HG03521 (cell line): Measurements from ENCODE around the gene CLDND2.

Experiments
- ATAC-seq: cut with Tn5 transposase; IDR thresholded peaks from one replicate; pipeline ENCODE4 v1.9.1; 2021; ENCODE audit warnings: mild to moderate bottlenecking, moderate library complexity; ENCODE audit not compliant: unreplicated experiment

CLDND2 gene

DNA sequence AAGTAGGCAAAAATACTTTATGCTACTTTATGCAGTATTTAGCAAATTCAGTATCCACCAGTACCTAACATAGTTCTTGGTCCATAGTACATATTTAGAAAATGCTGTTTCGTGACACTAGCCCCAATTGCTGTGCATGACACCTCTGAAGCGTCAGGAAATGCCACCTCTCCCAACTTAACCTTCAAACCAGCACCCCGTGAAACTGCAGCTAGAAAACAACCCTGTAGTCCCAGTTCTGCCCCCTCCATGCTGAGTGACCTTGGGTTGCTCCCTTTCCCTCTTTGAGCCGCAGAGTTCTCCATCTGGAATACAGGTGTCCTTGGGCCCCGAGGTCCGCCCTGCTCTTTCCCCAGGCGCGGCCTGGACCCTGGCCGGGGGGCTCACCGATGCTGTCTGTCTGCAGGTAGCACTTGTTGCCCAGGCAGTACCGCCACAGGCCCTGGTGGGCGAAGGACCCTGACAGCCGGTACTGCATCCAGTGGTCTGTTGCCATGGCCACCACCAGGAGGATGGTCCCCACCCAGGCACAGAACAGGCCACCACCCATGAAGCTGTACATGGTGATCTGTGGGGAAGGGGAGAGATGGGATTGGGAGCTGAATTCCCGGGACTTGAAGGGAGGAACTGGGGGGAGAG, 18.2 kb upstream of the CLDND2 start:
- ATAC-seq, result no peak

- no peak for ATAC-seq
These were observed 13.2 kb upstream of the CLDND2 start for GRCh38 chr19:51382004-51382403.

GRCh38 chr19:51380379-51380778, 11.6 kb upstream of the CLDND2 start:
- no peak for ATAC-seq

DNA sequence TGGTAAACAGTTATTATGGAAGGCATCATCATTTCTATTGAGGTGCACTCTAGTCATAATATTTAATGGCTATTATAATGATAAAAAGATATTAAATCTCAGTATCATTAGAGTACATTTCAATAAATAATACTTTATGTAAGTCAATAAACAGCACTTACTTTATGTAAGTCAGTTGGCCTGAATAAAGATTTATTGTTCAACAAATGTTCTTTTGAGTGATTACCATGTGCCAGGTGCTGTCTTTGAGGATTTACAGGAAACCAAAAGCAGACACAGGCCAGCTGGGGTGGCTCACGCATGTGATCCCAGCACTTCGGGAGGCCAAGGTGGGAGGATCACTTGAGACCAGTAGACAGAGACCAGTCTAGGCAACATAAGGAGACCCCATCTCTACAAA, 8.6 kb upstream of the CLDND2 start:
- no peak for ATAC-seq

GRCh38 chr19:51375504-51376221, 6.9 kb upstream of the CLDND2 start:
- no peak for ATAC-seq

DNA sequence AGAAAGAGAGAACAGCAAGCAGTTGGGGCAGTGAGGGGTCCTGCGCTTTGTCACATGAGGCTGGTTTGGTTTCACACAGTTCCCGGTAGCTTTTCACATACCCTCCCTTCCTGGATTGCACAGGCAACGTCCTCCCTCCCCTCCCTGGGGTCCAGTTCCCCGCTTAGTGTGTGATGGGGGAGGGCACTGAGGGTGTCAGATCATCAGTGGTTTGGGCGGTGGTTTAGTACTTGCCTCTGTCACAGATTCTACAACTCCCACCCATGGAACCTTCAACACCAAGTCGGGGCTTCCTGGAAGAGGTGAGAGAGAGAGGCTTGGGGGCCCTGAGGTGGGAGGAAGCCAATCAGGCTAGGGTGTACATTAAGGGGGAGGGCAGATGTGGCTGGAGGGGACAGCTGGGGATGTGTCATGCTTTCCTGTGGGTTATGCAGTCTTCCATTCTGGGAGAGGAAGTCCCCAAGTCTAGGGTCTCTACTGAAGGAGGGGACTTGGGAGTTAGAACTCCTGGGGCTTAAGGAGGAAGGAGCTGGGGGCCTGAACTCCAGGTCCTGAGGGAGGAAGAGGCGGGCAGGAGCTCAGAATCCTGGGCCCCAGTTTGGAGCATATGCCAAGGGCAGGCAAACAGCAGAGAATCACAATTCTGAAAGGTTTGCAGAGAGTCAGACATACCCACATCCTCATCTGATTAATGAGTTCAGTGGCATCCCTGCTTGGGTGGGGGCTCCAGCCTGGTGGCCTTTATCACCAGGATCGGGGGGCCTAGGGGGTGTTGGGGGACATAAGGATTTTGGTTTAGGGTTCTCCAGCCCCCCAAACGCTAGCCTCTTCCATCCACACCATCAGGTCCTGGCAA, 4.1 kb upstream of the CLDND2 start, which contains the start of gene NKG7:
NKG7 (minus strand) TSS at position 6 of the 856 bp plus-strand sequence. CDS start 119 bp downstream, outside the sequence.
- no peak for ATAC-seq

DNA sequence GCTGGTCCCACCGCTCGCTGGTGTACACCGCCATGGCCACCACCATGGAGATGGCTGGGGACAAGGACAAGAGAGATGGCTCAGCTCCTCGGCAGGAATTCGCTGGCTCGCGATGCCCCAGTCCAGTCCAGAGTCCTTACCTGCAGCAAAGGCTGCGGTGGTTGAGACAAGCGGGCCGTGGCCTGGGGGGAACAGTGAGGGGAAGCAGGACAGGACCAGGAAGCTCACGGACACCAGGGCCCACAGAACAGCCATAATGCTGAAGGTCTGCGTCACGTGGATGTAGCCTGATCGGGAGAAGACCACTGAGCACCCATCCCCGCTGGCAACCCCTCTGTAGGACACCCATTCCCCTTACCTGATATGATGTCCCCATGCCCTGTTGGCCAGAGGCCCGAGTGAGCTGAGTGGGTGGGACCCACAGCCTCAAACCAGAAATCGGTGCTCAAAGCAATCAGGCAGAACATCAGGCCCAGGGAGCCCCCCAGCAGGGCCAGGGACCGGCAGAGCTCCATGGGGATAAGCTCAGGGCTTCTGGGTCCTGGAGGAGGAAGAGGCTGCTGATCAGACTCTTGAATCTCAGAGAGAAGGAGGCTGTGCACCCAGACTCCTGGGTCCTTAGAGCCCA, 3.3 kb upstream of the CLDND2 start:
- no peak for ATAC-seq

DNA sequence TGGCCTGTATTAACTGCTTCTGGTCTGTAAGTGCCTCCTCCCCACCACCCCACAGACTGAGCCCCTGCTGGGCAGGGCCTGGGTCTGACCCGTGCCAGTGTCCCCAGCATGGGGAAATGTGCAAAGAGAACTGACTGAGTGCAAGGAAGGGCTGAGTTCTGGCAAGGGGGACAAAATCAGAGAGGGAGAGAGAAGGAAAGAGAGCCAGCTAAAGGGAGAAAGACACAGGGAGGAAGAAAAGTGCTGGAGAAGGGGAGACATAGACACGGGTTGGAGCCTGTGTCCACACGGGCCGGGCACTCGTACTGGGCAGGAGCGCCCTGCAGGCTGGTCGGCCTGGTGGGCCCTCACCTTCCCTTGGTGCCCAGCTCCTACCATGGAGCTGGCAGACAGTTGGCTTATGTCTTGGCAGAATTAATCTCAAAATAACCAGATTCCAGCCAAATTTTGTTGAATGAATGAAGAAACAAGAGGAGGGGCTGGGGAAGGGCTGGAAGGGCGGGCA, 2.4 kb upstream of the CLDND2 start:
- no peak for ATAC-seq

GRCh38 chr19:51370230-51370629, 1.4 kb upstream of the CLDND2 start:
- ATAC-seq, result no peak

- ATAC-seq, result peak; percentile 72
These were observed 1.0 kb downstream of the CLDND2 start for GRCh38 chr19:51367565-51368365.

DNA sequence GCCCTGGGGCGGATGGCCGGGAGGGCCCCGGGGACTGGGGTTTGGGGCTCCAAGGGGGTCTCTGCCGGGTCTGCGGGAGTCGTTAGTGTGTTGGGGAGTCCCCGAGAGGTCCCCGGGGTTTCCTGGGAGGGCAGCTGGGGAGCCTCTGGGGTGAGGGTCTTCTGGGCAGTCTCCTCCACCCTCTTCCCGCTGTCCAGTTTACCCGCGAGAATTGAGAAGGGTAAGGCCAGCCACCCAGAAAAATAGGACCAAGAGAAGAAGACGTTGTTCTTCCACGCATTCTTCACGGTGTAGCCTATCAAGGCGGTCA, 1.6 kb downstream of the CLDND2 start:
- ATAC-seq, result peak; percentile 5

- ATAC-seq, result peak; percentile 1
These were observed 2.2 kb downstream of the CLDND2 start for GRCh38 chr19:51366389-51367254.

DNA sequence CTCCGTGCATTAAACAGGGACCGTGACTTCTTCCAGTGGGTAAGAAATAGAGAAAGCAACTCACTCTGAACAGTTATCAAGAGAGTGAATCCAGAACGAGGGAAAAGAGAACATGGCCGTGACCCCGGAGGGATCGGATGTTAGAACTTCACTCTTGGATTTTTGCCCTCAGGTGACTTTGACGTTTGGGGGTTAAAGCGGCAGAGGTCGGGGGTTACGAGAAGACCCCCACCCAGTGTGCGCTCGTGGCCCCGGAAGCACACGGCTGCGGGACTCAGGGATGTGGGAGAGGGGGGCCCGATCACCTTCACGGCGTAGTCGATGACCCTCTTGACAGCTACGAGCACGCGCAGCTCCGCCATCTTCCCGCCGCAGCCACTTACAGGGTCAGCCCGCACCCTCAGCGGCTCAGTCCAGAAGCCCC, 2.8 kb downstream of the CLDND2 start, which contains the start of gene ETFB:
ETFB (minus strand) TSS at position 424 of the 424 bp plus-strand sequence; CDS start at position 362, 62 bp downstream.
- no peak for ATAC-seq

GRCh38 chr19:51365211-51365964, 3.4 kb downstream of the CLDND2 start:
- no peak for ATAC-seq

- ATAC-seq, result no peak
These were observed 4.3 kb downstream of the CLDND2 start for GRCh38 chr19:51364200-51365106.

DNA sequence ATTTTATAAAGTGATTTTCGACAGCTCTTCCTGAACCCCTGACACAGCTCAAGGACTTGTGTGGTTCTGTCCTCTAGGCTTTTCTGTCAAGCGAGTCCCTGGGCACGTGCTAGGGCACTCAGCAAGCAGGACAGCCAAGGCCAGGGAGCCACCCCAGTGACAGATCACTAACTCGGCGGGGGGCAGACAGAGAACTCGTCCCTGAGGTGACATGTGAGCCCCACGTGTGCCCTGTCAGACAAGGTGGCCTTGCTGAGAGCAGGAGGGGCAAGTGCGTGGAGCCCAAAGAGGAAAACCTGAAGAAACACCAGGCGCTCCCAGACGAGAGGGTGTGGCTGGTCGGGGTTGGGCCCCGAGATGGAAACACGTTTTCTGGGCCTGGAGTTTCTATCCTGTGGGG, 7.6 kb downstream of the CLDND2 start:
- no peak for ATAC-seq

DNA sequence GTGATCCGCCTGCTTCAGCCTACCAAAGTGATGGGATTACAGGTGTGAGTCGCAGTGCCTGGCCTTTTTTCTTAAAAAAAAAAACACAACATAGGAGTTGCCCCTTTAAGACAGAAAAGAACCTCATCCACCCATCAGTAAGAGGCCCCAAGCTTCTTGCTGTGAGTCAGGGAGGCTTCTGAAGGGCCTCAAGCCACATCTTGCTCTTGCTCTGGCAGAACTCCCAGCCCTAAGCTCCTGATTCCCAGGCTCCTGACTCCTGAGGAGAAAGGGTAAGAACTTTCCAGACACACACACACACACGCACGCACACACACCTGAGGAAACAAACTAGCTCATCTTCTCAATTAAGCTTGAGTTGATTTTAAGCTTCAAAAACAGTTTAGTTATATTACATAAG, 9.5 kb downstream of the CLDND2 start:
- ATAC-seq, result no peak
